Transverse colon (tissue), 4 donors: Measurements from ENCODE around the gene MALT1. TPM values are rescaled to one million over a fixed set of nuclear protein-coding genes. Genes with fewer than 3 reads are reported as not detected.

Source experiments
- DNase-seq: peaks from one replicate; pipeline ENCODE4 v3.0.0-alpha.2; 2019
- H3K27ac ChIP-seq, 4 donors: fragments of 200-600 bp; sonication (generic); 2 replicates each; pipeline ENCODE4 v1.5.1; 2016 to 2018; ENCODE audit warnings: inconsistent platforms in 4 of 4
- H3K27me3 ChIP-seq: fragments of 200-600 bp; sonication (generic); 2 replicates; pipeline ENCODE4 v1.5.1; 2017; ENCODE audit warnings: inconsistent platforms
- H3K36me3 ChIP-seq, 4 donors: fragments of 200-600 bp; sonication (generic); 2 replicates each; pipeline ENCODE4 v1.5.1; 2017 to 2019; ENCODE audit warnings: inconsistent platforms in 4 of 4
- H3K4me1 ChIP-seq, 4 donors: fragments of 200-600 bp; sonication (generic); 2 replicates each; pipeline ENCODE4 v1.5.1; 2017 to 2020; ENCODE audit warnings: inconsistent platforms in 4 of 4
- H3K4me3 ChIP-seq, 4 donors: fragments of 200-600 bp; sonication (generic); 1 replicate in 1 of 4; 2 replicates in 3 of 4; pipeline versions ENCODE4 v1.5.1 to v1.6.1; 2017 to 2019; ENCODE audit warnings: inconsistent platforms in 4 of 4
- H3K9me3 ChIP-seq, 2 donors: fragments of 200-600 bp; sonication (generic); 2 replicates each; pipeline ENCODE4 v1.5.1; 2017 to 2019; ENCODE audit warnings: inconsistent platforms in 2 of 2
- EP300 ChIP-seq: sonication (generic); formaldehyde crosslinking; IDR thresholded peaks from one replicate; pipeline ENCODE4 v1.6.1; 2017; ENCODE audit warnings: antibody characterized with exemption, low read depth
- POLR2A ChIP-seq: fragments of 450-650 bp; IDR thresholded peaks from one replicate; pipeline ENCODE4 v1.6.1; 2016; ENCODE audit warnings: antibody characterized with exemption, mild to moderate bottlenecking, moderate library complexity
- POLR2AphosphoS5 ChIP-seq, 3 donors: sonication (generic); formaldehyde crosslinking; IDR thresholded peaks; one replicate each; pipeline ENCODE4 v1.6.1; 2016; ENCODE audit warnings: antibody characterized with exemption in 3 of 3
- WGBS, 2 donors: methylation state at CpG; one replicate each; pipeline ENCODE4 v1.1.5; 2018; ENCODE audit warnings: low coverage in 1 of 2; 5-methylcytosine and 5-hydroxymethylcytosine counted together
- in situ Hi-C, 4 donors: fragments of 200-750 bp; cut with MboI; loops; one replicate each; pipeline versions ENCODE4 v1.15.0 to v1.15.1; 2017; ENCODE audit warnings: low sequenced_read_pairs in 3 of 4, low pct_ligation_motif_present in 1 of 4, low pct_unique_long_range_greater_than_20kb in 1 of 4
- intact Hi-C: fragments of 100-400 bp; cut with DNase I; formaldehyde crosslinking; loops from one replicate; pipeline ENCODE4 v1.15.1; 2023; ENCODE audit warnings: low total_unique reads
- total RNA-seq, 4 donors: library from RNA; depleted of rRNA; stranded (reverse); fragments of >200 nt; gene quantifications; one replicate each; pipeline ENCODE4 v1.1.0, GENCODE V29; 2016
- TF ChIP-seq, protein P1 (sequence below), 5 experiments: fragments of 200-600 bp in 3 of 5; fragments of 450-650 bp in 2 of 5; sonication (generic) in 3 of 5; IDR thresholded peaks; 1 replicate in 2 of 5; 2 replicates in 3 of 5; pipeline ENCODE4 v1.5.1; 2016 to 2017; ENCODE audit warnings: antibody characterized with exemption in 5 of 5, inconsistent platforms in 3 of 5, mild to moderate bottlenecking in 2 of 5, moderate library complexity in 1 of 5

MALT1 gene
- total RNA-seq, 4 donors from 2014 or later: 12.5 to 38.9 (median 29.5) TPM

DNA sequence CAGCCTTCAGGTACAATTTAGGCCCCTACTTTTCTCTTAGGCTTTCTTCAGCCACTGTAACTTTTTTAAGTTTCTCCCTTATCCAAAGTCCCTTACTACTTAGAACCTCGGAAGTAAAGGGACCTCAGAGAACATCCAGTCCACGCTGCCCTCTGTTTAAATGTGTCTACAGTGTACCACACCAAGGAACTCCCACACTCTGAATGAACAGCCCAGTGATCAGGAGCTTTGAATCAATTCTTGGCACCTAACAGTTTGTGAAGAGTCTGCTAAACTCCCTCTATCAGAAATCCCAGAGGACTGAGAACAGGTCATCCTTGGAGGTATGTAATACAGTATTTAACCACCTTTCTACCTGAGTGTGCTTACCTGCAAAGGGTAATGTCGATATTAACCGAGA, 11.6 kb upstream of the MALT1 start:
- no peaks in the 10 kb centered on the region for H3K9me3 ChIP-seq
- no peak for DNase-seq
- in situ Hi-C loops: loop anchor here in 2 of 4 donors (10.0 to 25.0 kb wide), 2 partner anchors 122 to 125 kb away; no protein-coding TSS in a partner anchor
- intact Hi-C loops: loop anchor here (10.0 kb wide), 1 partner anchor 1555 kb away; no protein-coding TSS in a partner anchor
- H3K27ac ChIP-seq: no peak overlapping the region
- no peak for TF ChIP-seq POLR2A
- TF ChIP-seq, protein P1, sequence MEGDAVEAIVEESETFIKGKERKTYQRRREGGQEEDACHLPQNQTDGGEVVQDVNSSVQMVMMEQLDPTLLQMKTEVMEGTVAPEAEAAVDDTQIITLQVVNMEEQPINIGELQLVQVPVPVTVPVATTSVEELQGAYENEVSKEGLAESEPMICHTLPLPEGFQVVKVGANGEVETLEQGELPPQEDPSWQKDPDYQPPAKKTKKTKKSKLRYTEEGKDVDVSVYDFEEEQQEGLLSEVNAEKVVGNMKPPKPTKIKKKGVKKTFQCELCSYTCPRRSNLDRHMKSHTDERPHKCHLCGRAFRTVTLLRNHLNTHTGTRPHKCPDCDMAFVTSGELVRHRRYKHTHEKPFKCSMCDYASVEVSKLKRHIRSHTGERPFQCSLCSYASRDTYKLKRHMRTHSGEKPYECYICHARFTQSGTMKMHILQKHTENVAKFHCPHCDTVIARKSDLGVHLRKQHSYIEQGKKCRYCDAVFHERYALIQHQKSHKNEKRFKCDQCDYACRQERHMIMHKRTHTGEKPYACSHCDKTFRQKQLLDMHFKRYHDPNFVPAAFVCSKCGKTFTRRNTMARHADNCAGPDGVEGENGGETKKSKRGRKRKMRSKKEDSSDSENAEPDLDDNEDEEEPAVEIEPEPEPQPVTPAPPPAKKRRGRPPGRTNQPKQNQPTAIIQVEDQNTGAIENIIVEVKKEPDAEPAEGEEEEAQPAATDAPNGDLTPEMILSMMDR (IDR thresholded peaks at IDR 0.05): no peak
- no peak for TF ChIP-seq EP300
- WGBS, 2 donors: 78 to 92% methylated on average over 4 of the region's 4 CpGs
- H3K4me1 ChIP-seq: peaks cover 0 to 6% (median 0%) of the 10 kb centered on the region in 4 donors
- no peak overlapping the region for H3K4me3 ChIP-seq
- no peaks in the 10 kb centered on the region for H3K36me3 ChIP-seq
- no peaks in the 10 kb centered on the region for H3K27me3 ChIP-seq

DNA sequence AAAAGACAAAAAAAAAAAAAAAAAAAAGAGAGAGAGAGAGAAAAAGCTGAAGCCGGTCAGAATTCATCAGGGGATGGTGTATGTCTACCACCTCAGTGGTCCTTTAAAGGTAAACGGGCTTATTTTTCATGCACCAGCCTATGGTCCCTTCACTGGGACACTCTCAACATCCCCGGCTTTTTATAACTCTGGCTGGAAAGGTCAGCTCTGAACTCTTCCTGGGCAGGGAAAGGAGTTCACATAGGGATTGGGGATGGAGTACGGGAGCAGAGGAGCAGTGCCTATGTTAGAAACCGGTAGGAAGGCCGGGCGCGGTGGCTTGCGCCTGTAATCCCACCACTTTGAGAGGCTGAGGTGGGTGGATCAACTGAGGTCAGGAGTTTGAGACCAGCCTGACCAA, 10.3 kb upstream of the MALT1 start:
- Histone ChIP-seq H3K36me3 (no peaks in the 10 kb centered on the region), H3K9me3 (no peaks in the 10 kb centered on the region), H3K4me1 (peaks cover 0 to 6% (median 0%) of the 10 kb centered on the region in 4 donors), H3K27me3 (no peaks in the 10 kb centered on the region), H3K4me3 (no peak overlapping the region), H3K27ac (no peak overlapping the region)
- TF ChIP-seq POLR2AphosphoS5 (IDR thresholded peaks at IDR 0.05): no peak
- TF ChIP-seq EP300: no peak
- intact Hi-C loops: no loop called here
- 95 to 96% methylated on average over 8 to 9 of the region's 9 CpGs for WGBS, 2 donors
- no peak for DNase-seq
- in situ Hi-C loops: loop anchor here in 2 of 4 donors (10.0 to 25.0 kb wide), 2 partner anchors 124 to 126 kb away; no protein-coding TSS in a partner anchor

DNA sequence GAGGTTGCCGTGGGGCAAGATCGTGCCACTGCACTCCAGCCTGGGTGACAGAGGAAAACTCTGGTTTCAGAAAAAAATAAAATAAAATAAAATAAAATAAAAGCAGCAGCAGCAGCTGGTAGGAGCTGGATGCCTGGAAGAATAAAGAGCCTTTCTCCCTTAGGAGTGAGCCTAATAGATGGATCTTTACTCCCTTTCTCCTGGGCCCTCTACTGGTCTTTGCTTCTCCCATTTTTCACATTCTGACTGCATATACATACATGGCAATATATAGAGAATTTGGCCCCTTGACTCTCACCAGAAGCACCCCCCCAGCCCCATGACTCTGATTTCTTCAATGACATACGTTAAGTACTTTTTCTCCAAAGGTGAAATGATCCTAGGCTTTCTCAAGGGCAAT, 9.8 kb upstream of the MALT1 start:
- in situ Hi-C loops (loop anchor here in 2 of 4 donors (10.0 to 25.0 kb wide), 2 partner anchors 124 to 127 kb away; no protein-coding TSS in a partner anchor), intact Hi-C loops (no loop called here)
- DNase-seq: no peak
- Histone ChIP-seq H3K4me3 (no peak overlapping the region), H3K27me3 (no peaks in the 10 kb centered on the region), H3K4me1 (peaks cover 0 to 6% (median 0%) of the 10 kb centered on the region in 4 donors), H3K36me3 (no peaks in the 10 kb centered on the region), H3K9me3 (no peaks in the 10 kb centered on the region), H3K27ac (no peak overlapping the region)
- 83 to 100% methylated on average over 2 to 3 of the region's 3 CpGs for WGBS, 2 donors
- TF ChIP-seq POLR2AphosphoS5 (IDR thresholded peaks at IDR 0.05): no peak
- TF ChIP-seq POLR2A: no peak
- TF ChIP-seq EP300: no peak
- TF ChIP-seq, protein P1 (IDR thresholded peaks at IDR 0.05): no peak

DNA sequence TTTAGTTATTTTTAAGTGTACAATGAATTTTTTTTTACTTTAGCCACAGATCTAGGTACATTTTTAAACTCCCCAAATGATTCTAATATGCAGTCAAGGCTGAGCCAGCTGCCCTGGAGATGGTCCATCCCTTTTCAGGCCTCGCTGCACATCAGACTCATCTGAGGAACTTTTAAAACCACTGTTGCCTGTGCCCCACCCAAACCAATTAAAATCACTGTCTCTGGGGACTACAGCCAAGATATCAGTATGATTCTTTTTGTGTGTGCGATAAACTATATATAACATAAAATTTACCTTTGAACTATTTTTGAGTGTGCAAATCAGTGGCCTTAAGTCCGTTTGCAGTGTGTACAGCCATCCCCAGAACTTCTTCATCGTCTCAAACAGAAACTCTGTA, 9.1 kb upstream of the MALT1 start:
- no peak overlapping the region for H3K27ac ChIP-seq
- H3K36me3 ChIP-seq: no peaks in the 10 kb centered on the region
- no peaks in the 10 kb centered on the region for H3K9me3 ChIP-seq
- TF ChIP-seq EP300 (no peak), POLR2A (no peak), POLR2AphosphoS5 (IDR thresholded peaks at IDR 0.05) (no peak)
- TF ChIP-seq, protein P1 (IDR thresholded peaks at IDR 0.05): no peak
- H3K4me1 ChIP-seq: peaks cover 0 to 6% (median 0%) of the 10 kb centered on the region in 4 donors
- in situ Hi-C loops (loop anchor here in 2 of 4 donors (10.0 to 25.0 kb wide), 2 partner anchors 125 to 127 kb away; no protein-coding TSS in a partner anchor), intact Hi-C loops (no loop called here)
- H3K27me3 ChIP-seq: no peaks in the 10 kb centered on the region
- H3K4me3 ChIP-seq: no peak overlapping the region
- no peak for DNase-seq
- WGBS, 2 donors: 65 to 78% methylated on average over 2 to 4 of the region's 4 CpGs
